Activated T-cell treated with anti-CD3 and anti-CD28 coated beads, Interleukin-2, amount 50 U/mL, for 4 hours (primary cell): ENCODE measurements around the gene ZNF688. TPM values are rescaled to one million over a fixed set of nuclear protein-coding genes. Genes with fewer than 3 reads are reported as not detected.
"Not testable (repeated sequence)": the region's sequence is repeated elsewhere in the genome, so short reads cannot be mapped to it uniquely, and the experiment has no call there.

Source experiments
- ATAC-seq, 2 donors: fragments of 200-7000 bp; cut with Tn5 transposase; one replicate each; pipeline ENCODE4 v1.10.0; 2021
- DNase-seq: peaks from one replicate; pipeline ENCODE4 v3.0.0-alpha.2; 2020
- H3K27me3 Mint-ChIP-seq: one replicate; pipeline ENCODE4 v1.8.0; 2021; ENCODE audit warnings: low read depth, mixed read lengths
- H3K36me3 Mint-ChIP-seq: one replicate; pipeline ENCODE4 v1.8.0; 2022; ENCODE audit warnings: mixed read lengths; ENCODE audit not compliant: insufficient read depth
- H3K4me1 Mint-ChIP-seq: one replicate; pipeline ENCODE4 v1.8.0; 2021; ENCODE audit warnings: low read depth, mixed read lengths
- H3K4me3 Mint-ChIP-seq: one replicate; pipeline ENCODE4 v1.8.0; 2021; ENCODE audit warnings: mild to moderate bottlenecking, moderate library complexity, mixed read lengths
- H3K9me3 Mint-ChIP-seq: one replicate; pipeline ENCODE4 v1.8.0; 2021; ENCODE audit warnings: mixed read lengths
- total RNA-seq, 3 donors: library from RNA; stranded (reverse); gene quantifications; one replicate each; pipeline ENCODE4 v1.2.1, GENCODE V29; 2021

ZNF688 gene
- total RNA-seq, 3 donors from 2014 or later, result 5.6 to 8.1 (median 7.4) TPM

GRCh38 chr16:30556125-30556473 is 15.4 kb downstream of the ZNF688 start:
- Mint-ChIP-seq H3K36me3 (peaks cover 15% of the 10 kb centered on the region), H3K4me3 (peak overlapping the region; percentile 89), H3K4me1 (peaks cover 58% of the 10 kb centered on the region), H3K27me3 (no peaks in the 10 kb centered on the region), H3K9me3 (no peaks in the 10 kb centered on the region)
- ATAC-seq, result no peak
- no peak for DNase-seq

DNA sequence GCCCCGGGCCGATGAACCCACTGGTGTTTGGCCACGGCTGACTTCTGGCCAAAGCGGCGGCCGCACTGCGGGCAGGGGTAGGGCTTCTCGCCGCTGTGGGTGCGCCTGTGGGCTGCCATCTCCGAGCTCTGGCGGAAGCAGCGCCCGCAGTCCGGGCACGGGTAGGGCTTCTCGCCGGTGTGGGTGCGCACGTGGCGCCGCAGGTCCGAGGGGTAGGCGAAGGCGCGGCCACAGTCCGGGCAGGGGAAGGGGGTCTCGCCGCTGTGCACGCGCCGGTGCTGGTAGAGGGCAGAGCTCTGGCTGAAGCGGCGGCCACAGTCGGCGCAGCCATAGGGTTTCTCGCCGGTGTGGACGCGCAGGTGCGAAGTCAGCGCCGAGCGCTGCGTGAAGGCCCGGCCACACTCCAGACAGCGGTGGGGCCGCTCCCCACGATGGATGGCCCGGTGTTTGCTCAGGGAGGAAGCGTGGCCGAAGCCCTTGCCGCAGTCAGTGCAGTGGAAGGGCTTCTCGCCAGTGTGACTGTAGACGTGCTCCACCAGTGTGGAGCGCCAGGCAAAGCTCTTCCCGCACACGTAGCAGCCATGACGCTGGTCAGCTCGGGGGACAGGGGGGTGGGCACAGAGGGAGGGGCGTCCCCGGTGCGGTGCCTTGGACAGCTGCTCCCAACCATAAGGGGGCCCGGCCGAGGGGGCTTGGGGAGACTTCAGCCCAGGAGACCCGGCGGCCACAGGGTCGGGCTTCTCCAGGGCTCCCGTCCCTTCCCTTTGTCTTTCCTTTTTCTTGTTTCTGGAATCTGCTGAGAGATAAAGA is 16.0 kb downstream of the ZNF688 start:
- H3K4me3 Mint-ChIP-seq, result peak overlapping the region; percentile 89
- ATAC-seq, result no peak
- H3K4me1 Mint-ChIP-seq, result peaks cover 58% of the 10 kb centered on the region
- no peaks in the 10 kb centered on the region for H3K9me3 Mint-ChIP-seq
- no peak for DNase-seq
- peaks cover 15% of the 10 kb centered on the region for H3K36me3 Mint-ChIP-seq
- no peaks in the 10 kb centered on the region for H3K27me3 Mint-ChIP-seq

- DNase-seq, result no peak
- peaks cover 15% of the 10 kb centered on the region for H3K36me3 Mint-ChIP-seq
- no peaks in the 10 kb centered on the region for H3K9me3 Mint-ChIP-seq
- peaks cover 58% of the 10 kb centered on the region for H3K4me1 Mint-ChIP-seq
- H3K4me3 Mint-ChIP-seq, result no peak overlapping the region
- no peaks in the 10 kb centered on the region for H3K27me3 Mint-ChIP-seq
- no peak for ATAC-seq
Observed at GRCh38 chr16:30554557-30555314, 16.8 kb downstream of the ZNF688 start.

GRCh38 chr16:30553393-30553899 is 18.1 kb downstream of the ZNF688 start:
- ATAC-seq, result no peak
- no peaks in the 10 kb centered on the region for H3K9me3 Mint-ChIP-seq
- no peaks in the 10 kb centered on the region for H3K27me3 Mint-ChIP-seq
- no peak overlapping the region for H3K4me3 Mint-ChIP-seq
- H3K4me1 Mint-ChIP-seq, result peaks cover 58% of the 10 kb centered on the region
- peaks cover 15% of the 10 kb centered on the region for H3K36me3 Mint-ChIP-seq
- DNase-seq, result no peak

- Mint-ChIP-seq H3K4me3 (no peak overlapping the region), H3K36me3 (peaks cover 15% of the 10 kb centered on the region), H3K9me3 (no peaks in the 10 kb centered on the region), H3K27me3 (no peaks in the 10 kb centered on the region), H3K4me1 (peaks cover 58% of the 10 kb centered on the region)
- DNase-seq, result no peak
- no peak for ATAC-seq
Observed at GRCh38 chr16:30552956-30553355, 18.6 kb downstream of the ZNF688 start.

GRCh38 chr16:30551781-30552180 is 19.7 kb downstream of the ZNF688 start:
- Mint-ChIP-seq H3K4me3 (peak overlapping the region; percentile 72), H3K4me1 (peaks cover 52% of the 10 kb centered on the region), H3K27me3 (no peaks in the 10 kb centered on the region), H3K9me3 (no peaks in the 10 kb centered on the region), H3K36me3 (peaks cover 15% of the 10 kb centered on the region)
- ATAC-seq (peak; percentile 85 to 90), DNase-seq (peak; percentile 49)

DNA sequence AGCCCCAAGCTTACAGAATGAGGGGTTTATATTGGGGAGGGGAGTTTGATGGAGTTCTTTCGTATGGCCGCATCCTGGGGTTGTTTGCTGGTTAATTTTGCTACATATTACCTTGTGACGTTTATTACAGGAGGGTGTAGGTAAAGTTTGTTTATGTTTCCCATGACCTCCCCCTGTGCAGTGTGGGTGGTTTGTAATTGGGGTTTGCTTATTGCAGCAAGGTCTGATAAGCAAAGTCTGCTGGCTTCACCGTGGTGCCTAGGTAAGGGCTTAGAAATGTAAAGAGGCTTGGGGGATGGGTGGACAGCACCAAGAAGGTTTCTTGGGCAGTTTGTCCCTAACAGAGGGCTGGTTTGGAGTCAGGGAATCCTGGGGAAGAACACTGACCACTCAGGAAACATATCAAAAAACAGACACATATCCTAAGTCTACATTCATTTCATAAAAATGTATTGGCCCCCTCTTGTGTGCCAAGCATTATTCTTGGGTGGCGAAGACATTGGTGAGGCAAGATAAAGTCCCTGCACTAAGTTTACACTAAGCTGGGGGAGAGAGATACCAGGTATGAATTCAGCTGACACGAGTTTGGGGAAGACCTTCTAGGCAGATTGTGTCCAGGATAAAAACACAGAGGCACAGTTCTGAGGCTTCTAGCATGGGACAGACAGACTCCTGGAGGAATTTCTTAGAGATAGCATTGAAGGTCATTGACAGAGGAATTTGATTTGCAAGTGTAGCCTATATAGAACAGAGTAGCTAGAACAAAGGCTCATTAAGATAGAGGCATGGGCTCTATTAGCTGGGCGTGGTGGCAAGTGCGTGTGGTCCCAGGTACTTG is 22.9 kb downstream of the ZNF688 start:
- Mint-ChIP-seq H3K9me3 (no peaks in the 10 kb centered on the region), H3K4me1 (peaks cover 37% of the 10 kb centered on the region), H3K4me3 (no peak overlapping the region), H3K36me3 (peaks cover 3% of the 10 kb centered on the region), H3K27me3 (no peaks in the 10 kb centered on the region)
- ATAC-seq (no peak), DNase-seq (no peak)

GRCh38 chr16:30546115-30546514 is 25.4 kb downstream of the ZNF688 start:
- Mint-ChIP-seq H3K9me3 (no peaks in the 10 kb centered on the region), H3K36me3 (no peaks in the 10 kb centered on the region), H3K4me3 (no peak overlapping the region), H3K27me3 (no peaks in the 10 kb centered on the region), H3K4me1 (peaks cover 13% of the 10 kb centered on the region)
- ATAC-seq, result no peak
- no peak for DNase-seq

GRCh38 chr16:30543067-30543466 is 28.4 kb downstream of the ZNF688 start:
- Mint-ChIP-seq H3K4me3 (no peak overlapping the region), H3K36me3 (no peaks in the 10 kb centered on the region), H3K4me1 (no peaks in the 10 kb centered on the region), H3K27me3 (no peaks in the 10 kb centered on the region), H3K9me3 (no peaks in the 10 kb centered on the region)
- ATAC-seq (no peak), DNase-seq (no peak)

DNA sequence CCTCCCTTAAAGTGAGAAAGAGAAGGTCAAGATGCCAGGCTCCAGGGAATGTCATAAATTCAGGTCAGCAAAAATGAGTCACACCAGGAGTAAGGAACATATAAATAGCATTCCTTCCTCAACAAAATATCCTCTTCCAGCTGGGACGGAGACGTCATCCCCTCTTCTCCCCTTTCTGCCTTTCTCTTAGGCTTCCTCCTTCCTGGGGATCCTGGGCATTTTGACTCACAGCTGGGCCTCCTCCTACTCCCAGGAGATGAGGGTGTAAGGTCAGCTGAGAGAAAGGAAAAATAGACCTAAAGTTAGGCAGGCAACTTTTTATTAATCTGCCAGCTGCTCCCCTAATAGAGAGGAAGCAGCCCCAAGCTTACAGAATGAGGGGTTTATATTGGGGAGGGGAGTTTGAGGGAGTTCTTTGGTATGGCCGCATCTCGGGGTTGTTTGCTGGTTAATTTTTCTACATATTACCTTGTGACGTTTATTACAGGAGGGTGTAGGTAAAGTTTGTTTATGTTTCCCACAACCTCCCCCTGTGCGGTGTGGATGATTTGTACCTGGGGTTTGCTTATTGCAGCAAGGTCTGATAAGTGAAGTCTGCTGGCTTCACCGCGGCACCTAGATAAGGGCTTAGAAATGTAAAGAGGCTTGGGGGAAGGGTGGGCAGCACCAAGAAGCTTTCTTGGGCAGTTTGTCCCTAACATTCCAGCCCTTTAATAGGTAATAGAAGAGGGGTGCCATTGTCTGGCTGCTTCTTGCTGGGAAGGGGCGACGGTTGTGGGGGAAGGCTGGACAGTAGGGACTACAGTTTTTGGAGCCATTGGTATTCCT is 29.8 kb downstream of the ZNF688 start:
- ATAC-seq (no peak), DNase-seq (no peak)
- Mint-ChIP-seq H3K4me1 (peaks cover 5% of the 10 kb centered on the region), H3K36me3 (no peaks in the 10 kb centered on the region), H3K27me3 (no peaks in the 10 kb centered on the region), H3K4me3 (no peak overlapping the region), H3K9me3 (no peaks in the 10 kb centered on the region)

- not testable (repeated sequence) for ATAC-seq, DNase-seq, H3K4me3 Mint-ChIP-seq, H3K9me3 Mint-ChIP-seq, H3K36me3 Mint-ChIP-seq, H3K27me3 Mint-ChIP-seq
- peaks cover 12% of the 10 kb centered on the region for H3K4me1 Mint-ChIP-seq
Observed at GRCh38 chr16:30540916-30541464, 30.5 kb downstream of the ZNF688 start.

DNA sequence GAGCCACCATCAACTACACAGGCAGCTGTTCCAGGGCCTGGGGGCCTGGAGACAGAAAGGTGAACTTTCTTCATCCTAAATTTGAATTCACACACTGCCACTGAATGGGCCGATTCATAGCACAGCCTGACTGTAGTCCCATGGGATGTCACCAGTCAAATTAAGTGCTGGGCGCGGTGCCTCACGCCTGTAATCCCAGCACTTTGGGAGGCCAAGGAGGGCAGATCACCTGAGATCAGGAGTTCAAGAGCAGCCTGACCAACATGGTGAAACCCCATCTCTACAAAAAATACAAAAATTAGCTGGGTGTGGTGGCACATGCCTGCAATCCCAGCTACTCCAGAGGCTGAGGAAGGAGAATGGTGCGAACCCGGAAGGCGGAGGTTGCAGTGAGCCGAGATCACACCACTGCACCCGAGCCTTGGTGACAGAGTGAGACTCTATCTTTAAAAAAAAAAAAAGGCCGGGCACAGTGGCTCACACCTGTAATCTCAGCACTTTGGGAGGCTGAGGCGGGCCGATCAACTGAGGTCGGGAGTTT is 31.5 kb downstream of the ZNF688 start:
- H3K27me3 Mint-ChIP-seq, ATAC-seq, H3K9me3 Mint-ChIP-seq, H3K36me3 Mint-ChIP-seq, DNase-seq, H3K4me3 Mint-ChIP-seq: not testable (repeated sequence)
- peaks cover 16% of the 10 kb centered on the region for H3K4me1 Mint-ChIP-seq
